K562 (cell line): ENCODE measurements around the gene FDPS. TPM values are rescaled to one million over a fixed set of nuclear protein-coding genes. Genes with fewer than 3 reads are reported as not detected.
A peak's percentile ranks its signal among the peaks of the same experiment; 100 is the strongest.

Experiments
- ARID1B ChIP-seq: fragments of 450-650 bp; IDR thresholded peaks from 2 replicates; pipeline ENCODE4 v1.6.1; 2016; ENCODE audit warnings: antibody characterized with exemption, mild to moderate bottlenecking, inconsistent platforms
- CHD2 ChIP-seq: IDR thresholded peaks from 2 replicates; pipeline ENCODE4 v1.6.1; 2011; ENCODE audit warnings: low read depth, low read length
- DDX20 ChIP-seq: fragments of 450-650 bp; IDR thresholded peaks from 2 replicates; pipeline ENCODE4 v1.6.1; 2016; ENCODE audit warnings: missing genetic modification characterization, low read depth, mild to moderate bottlenecking, missing compliant biosample characterization, moderate library complexity
- HNRNPL ChIP-seq: fragments of 200-400 bp; formaldehyde crosslinking; IDR thresholded peaks from 2 replicates; pipeline ENCODE4 v1.6.1; 2017; ENCODE audit warnings: low read depth, mild to moderate bottlenecking, low read length
- ILF3 ChIP-seq: fragments of 450-650 bp; IDR thresholded peaks from 2 replicates; pipeline ENCODE4 v1.6.1; 2018; ENCODE audit warnings: antibody characterized with exemption, mild to moderate bottlenecking, moderate library complexity, borderline replicate concordance
- JUND ChIP-seq, 2 experiments: IDR thresholded peaks; 2 replicates in 1 of 2; 3 replicates in 1 of 2; pipeline ENCODE4 v1.6.1; 2011; ENCODE audit warnings: borderline replicate concordance in 2 of 2, low read depth in 2 of 2, low read length in 2 of 2, improper control_type of control experiment in 1 of 2, missing biosample characterization in 1 of 2, missing genetic modification characterization in 1 of 2, missing genetic modification reagents in 1 of 2
- KAT2B ChIP-seq: IDR thresholded peaks from one replicate; pipeline ENCODE4 v1.6.1; 2012; ENCODE audit warnings: low read depth, mild to moderate bottlenecking, control low read depth, inconsistent platforms, low read length, moderate library complexity
- LEF1 ChIP-seq: fragments of 450-650 bp; IDR thresholded peaks from 2 replicates; pipeline ENCODE4 v1.6.1; 2016; ENCODE audit warnings: mild to moderate bottlenecking
- MCM5 ChIP-seq: fragments of 450-650 bp; IDR thresholded peaks from 2 replicates; pipeline ENCODE4 v1.6.1; 2016; ENCODE audit warnings: low read depth
- MIER1 ChIP-seq: fragments of 450-650 bp; IDR thresholded peaks from 2 replicates; pipeline ENCODE4 v1.6.1; 2016; ENCODE audit warnings: antibody characterized with exemption, mild to moderate bottlenecking, low read depth
- NCOA4 ChIP-seq: fragments of 450-650 bp; IDR thresholded peaks from 2 replicates; pipeline ENCODE4 v1.6.1; 2018; ENCODE audit warnings: mild to moderate bottlenecking; ENCODE audit not compliant: partially characterized antibody
- NR0B1 ChIP-seq: fragments of 450-650 bp; IDR thresholded peaks from one replicate; pipeline ENCODE4 v1.6.1; 2018; ENCODE audit warnings: mild to moderate bottlenecking, moderate library complexity; ENCODE audit not compliant: partially characterized antibody
- PTTG1 ChIP-seq: fragments of 450-650 bp; IDR thresholded peaks from 2 replicates; pipeline ENCODE4 v1.6.1; 2016; ENCODE audit warnings: low read depth, mild to moderate bottlenecking, missing genetic modification characterization, missing compliant biosample characterization
- RB1 ChIP-seq: fragments of 450-650 bp; IDR thresholded peaks from 2 replicates; pipeline ENCODE4 v1.6.1; 2017; ENCODE audit warnings: low read depth, mild to moderate bottlenecking
- SAFB2 ChIP-seq: fragments of 200-400 bp; formaldehyde crosslinking; IDR thresholded peaks from 2 replicates; pipeline ENCODE4 v1.6.1; 2018; ENCODE audit warnings: borderline replicate concordance, low read length, low read depth, moderate library complexity; ENCODE audit not compliant: severe bottlenecking
- SNAPC5 ChIP-seq: fragments of 250-450 bp; sonication (Bioruptor Pico); IDR thresholded peaks from 2 replicates; pipeline ENCODE4 v1.8.0; 2021; ENCODE audit warnings: moderate library complexity, mild to moderate bottlenecking, inconsistent platforms
- SREBF2 ChIP-seq: sonication (generic); formaldehyde crosslinking; IDR thresholded peaks from 2 replicates; pipeline ENCODE4 v1.4.0; 2020; ENCODE audit warnings: mild to moderate bottlenecking, missing genetic modification reagents
- ZNF121 ChIP-seq: sonication (generic); formaldehyde crosslinking; conservative IDR thresholded peaks from 2 replicates; pipeline ENCODE4 v1.8.0; 2022; ENCODE audit warnings: missing genetic modification reagents
- ZNF431 ChIP-seq: sonication (generic); formaldehyde crosslinking; IDR thresholded peaks from 2 replicates; pipeline ENCODE4 v1.8.0; 2022; ENCODE audit warnings: mild to moderate bottlenecking, missing genetic modification reagents
- ZNF561 ChIP-seq: fragments of 450-650 bp; formaldehyde crosslinking; conservative IDR thresholded peaks from 2 replicates; pipeline ENCODE4 v1.4.0; 2020; ENCODE audit warnings: mild to moderate bottlenecking, moderate library complexity
- ZNF764 ChIP-seq: fragments of 250-450 bp; sonication (Bioruptor Pico); IDR thresholded peaks from 2 replicates; pipeline ENCODE4 v1.4.0; 2020; ENCODE audit warnings: low read depth, mild to moderate bottlenecking, moderate library complexity
- ZZZ3 ChIP-seq: fragments of 450-650 bp; IDR thresholded peaks from 2 replicates; pipeline ENCODE4 v1.6.1; 2016; ENCODE audit warnings: antibody characterized with exemption, mild to moderate bottlenecking, moderate library complexity
- polyA plus RNA-seq, 8 experiments: library from polyadenylated mRNA; depleted of rRNA in 4 of 8; stranded (reverse) in 5 of 8; unstranded in 3 of 8; fragments of >200 nt; fragmentation: Nextera tagmentation in 2 of 8; fragmentation: Illumina TruSeq in 1 of 8; extraction: Ambion mirVana in 2 of 8; extraction: Trizol in 1 of 8; gene quantifications; 2 replicates each; pipeline versions ENCODE4 v1.2.1 to v1.2.3, GENCODE V29; 2011 to 2014; ENCODE audit warnings: inconsistent platforms in 1 of 8, missing spikeins in 1 of 8
- total RNA-seq, 7 experiments: library from RNA; depleted of rRNA in 6 of 7; stranded (reverse); fragments of >200 nt in 6 of 7; fragmentation: Illumina TruSeq in 2 of 7; extraction: Trizol in 2 of 7; gene quantifications; 2 replicates each; pipeline versions ENCODE4 v1.2.1 to v1.2.3, GENCODE V29; 2011 to 2021; ENCODE audit warnings: low replicate concordance in 1 of 7
- TF ChIP-seq, protein P1 (sequence below): sonication (generic); formaldehyde crosslinking; IDR thresholded peaks from 2 replicates; pipeline ENCODE4 v1.8.0; 2022; ENCODE audit warnings: mild to moderate bottlenecking, missing genetic modification reagents
- TF ChIP-seq, protein P2 (sequence below): fragments of 250-450 bp; sonication (Bioruptor Pico); IDR thresholded peaks from 2 replicates; pipeline ENCODE4 v1.9.0; 2021; ENCODE audit warnings: mild to moderate bottlenecking, inconsistent platforms

FDPS gene
- total and polyA plus RNA-seq, 9 of the 15 experiments (the other 6 are each of a cell fraction or from before 2014, with no cell fraction given) = 247 to 884 (median 360) TPM

DNA sequence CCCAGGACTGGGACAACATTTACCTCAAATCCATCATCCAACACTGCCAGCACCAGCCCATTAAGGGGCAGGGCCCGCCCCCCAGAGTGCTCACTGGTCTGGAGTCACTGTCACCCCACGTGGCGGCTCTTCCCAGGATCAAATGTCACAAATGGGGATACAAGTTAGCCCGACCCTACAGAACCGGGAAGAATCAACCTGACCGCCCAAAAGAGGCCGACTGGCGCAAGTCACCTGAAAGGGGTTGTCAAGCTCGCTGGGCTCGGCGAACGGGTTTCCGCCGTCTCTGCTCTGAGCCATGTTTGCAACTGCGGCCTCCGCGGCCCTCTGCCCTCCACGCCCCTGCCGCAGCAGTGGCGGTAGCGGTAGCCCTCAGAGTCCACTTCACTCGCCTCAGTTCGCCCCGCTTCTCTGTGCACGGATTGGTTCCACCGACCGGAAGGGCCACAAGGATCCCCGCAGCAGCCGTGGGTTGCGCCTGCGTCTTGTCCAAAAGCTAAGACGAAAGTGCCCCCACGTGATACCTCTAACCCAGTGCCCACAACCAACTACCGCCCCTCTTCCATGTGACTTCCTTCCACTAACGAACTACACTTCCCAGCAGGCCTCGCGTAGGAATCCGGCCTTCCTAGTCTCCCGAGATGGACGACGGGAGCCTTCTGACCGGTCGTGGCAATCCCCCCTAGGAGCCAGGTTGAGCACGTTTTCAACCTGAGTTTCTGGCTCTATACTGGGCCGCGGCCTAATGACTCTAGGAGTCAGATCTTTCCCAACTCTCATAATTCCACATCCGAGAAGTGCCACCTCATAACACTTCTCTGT lies 46.6 kb upstream of the FDPS start, which contains the start of gene SCAMP3 (continued):
- TF ChIP-seq ZZZ3 = no peak
- TF ChIP-seq ZNF431 = no peak
- TF ChIP-seq, protein P1, sequence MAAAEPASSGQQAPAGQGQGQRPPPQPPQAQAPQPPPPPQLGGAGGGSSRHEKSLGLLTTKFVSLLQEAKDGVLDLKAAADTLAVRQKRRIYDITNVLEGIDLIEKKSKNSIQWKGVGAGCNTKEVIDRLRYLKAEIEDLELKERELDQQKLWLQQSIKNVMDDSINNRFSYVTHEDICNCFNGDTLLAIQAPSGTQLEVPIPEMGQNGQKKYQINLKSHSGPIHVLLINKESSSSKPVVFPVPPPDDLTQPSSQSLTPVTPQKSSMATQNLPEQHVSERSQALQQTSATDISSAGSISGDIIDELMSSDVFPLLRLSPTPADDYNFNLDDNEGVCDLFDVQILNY = no peak
- TF ChIP-seq DDX20 = no peak
- no peak for TF ChIP-seq ZNF764 (CRISPR knock-in tag)
- no peak for TF ChIP-seq NR0B1
- TF ChIP-seq SREBF2 (CRISPR knock-in tag) = no peak
- TF ChIP-seq ARID1B = peak; percentile 40; the same call in 1 of the 2 replicates
- peak; percentile 68; the same call in 1 of the 2 replicates for TF ChIP-seq ILF3
- TF ChIP-seq NCOA4 = no peak
- TF ChIP-seq, protein P2, sequence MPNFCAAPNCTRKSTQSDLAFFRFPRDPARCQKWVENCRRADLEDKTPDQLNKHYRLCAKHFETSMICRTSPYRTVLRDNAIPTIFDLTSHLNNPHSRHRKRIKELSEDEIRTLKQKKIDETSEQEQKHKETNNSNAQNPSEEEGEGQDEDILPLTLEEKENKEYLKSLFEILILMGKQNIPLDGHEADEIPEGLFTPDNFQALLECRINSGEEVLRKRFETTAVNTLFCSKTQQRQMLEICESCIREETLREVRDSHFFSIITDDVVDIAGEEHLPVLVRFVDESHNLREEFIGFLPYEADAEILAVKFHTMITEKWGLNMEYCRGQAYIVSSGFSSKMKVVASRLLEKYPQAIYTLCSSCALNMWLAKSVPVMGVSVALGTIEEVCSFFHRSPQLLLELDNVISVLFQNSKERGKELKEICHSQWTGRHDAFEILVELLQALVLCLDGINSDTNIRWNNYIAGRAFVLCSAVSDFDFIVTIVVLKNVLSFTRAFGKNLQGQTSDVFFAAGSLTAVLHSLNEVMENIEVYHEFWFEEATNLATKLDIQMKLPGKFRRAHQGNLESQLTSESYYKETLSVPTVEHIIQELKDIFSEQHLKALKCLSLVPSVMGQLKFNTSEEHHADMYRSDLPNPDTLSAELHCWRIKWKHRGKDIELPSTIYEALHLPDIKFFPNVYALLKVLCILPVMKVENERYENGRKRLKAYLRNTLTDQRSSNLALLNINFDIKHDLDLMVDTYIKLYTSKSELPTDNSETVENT (CRISPR knock-in tag) = 0 out of 2 replicates have a peak, but pooled peaks have one; percentile 9
- TF ChIP-seq MIER1 = no peak
- 0 out of 2 replicates have a peak, but pooled peaks have one; percentile 22 for TF ChIP-seq RB1
- no peak for TF ChIP-seq HNRNPL
- TF ChIP-seq ZNF121 (CRISPR knock-in tag) = no peak
- no peak for TF ChIP-seq MCM5
- peak; percentile 37; the same call in 1 of the 2 replicates for TF ChIP-seq JUND (IDR thresholded peaks at IDR 0.05; ENCODE audit: borderline replicate concordance, low read depth, low read length)
- TF ChIP-seq JUND (tag; IDR thresholded peaks at IDR 0.05; ENCODE audit: borderline replicate concordance, low read depth, low read length) = peak; percentile 50; the same call in 1 of the 3 replicates
- TF ChIP-seq CHD2 = peak; percentile 96
- TF ChIP-seq LEF1 = no peak
- no peak for TF ChIP-seq KAT2B
- TF ChIP-seq PTTG1 (tag) = no peak
- TF ChIP-seq SNAPC5 (CRISPR knock-in tag) = no peak
- no peak for TF ChIP-seq SAFB2
- TF ChIP-seq ZNF561 (CRISPR knock-in tag) = 0 out of 2 replicates have a peak, but pooled peaks have one; percentile 43
